Activated naive CD4-positive, alpha-beta T cell treated with anti-CD3 and anti-CD28 coated beads, Interleukin-2, amount 50 U/mL, for 24 hours (primary cell): ENCODE measurements around the gene CUEDC1.
"Not testable (repeated sequence)": the region's sequence is repeated elsewhere in the genome, so short reads cannot be mapped to it uniquely, and the experiment has no call there.

Experiments used
- H3K27ac Mint-ChIP-seq: one replicate; pipeline ENCODE4 v1.8.0; 2021; ENCODE audit warnings: mild to moderate bottlenecking, mixed read lengths
- H3K27me3 Mint-ChIP-seq: one replicate; pipeline ENCODE4 v1.8.0; 2021; ENCODE audit warnings: mixed read lengths
- H3K36me3 Mint-ChIP-seq: one replicate; pipeline ENCODE4 v1.8.0; 2021; ENCODE audit warnings: mixed read lengths
- H3K4me1 Mint-ChIP-seq: one replicate; pipeline ENCODE4 v1.8.0; 2021; ENCODE audit warnings: mixed read lengths
- H3K4me3 Mint-ChIP-seq: one replicate; pipeline ENCODE4 v1.8.0; 2021; ENCODE audit warnings: mild to moderate bottlenecking, mixed read lengths
- H3K9me3 Mint-ChIP-seq: one replicate; pipeline ENCODE4 v1.8.0; 2021; ENCODE audit warnings: mixed read lengths

CUEDC1 gene

GRCh38 chr17:57939797-57940196, 15.4 kb downstream of the CUEDC1 start:
- Mint-ChIP-seq H3K36me3 (no peaks in the 10 kb centered on the region), H3K27ac (no peak overlapping the region), H3K4me1 (peaks cover 19% of the 10 kb centered on the region), H3K9me3 (no peaks in the 10 kb centered on the region), H3K4me3 (no peak overlapping the region), H3K27me3 (no peaks in the 10 kb centered on the region)

- Mint-ChIP-seq H3K27me3 (no peaks in the 10 kb centered on the region), H3K4me1 (peaks cover 19% of the 10 kb centered on the region)
These were observed 17.1 kb downstream of the CUEDC1 start for GRCh38 chr17:57938061-57938502.

GRCh38 chr17:57937492-57937891, 17.7 kb downstream of the CUEDC1 start:
- no peaks in the 10 kb centered on the region for H3K9me3 Mint-ChIP-seq
- H3K4me3 Mint-ChIP-seq: no peak overlapping the region
- H3K4me1 Mint-ChIP-seq: peaks cover 19% of the 10 kb centered on the region
- no peaks in the 10 kb centered on the region for H3K27me3 Mint-ChIP-seq
- no peaks in the 10 kb centered on the region for H3K36me3 Mint-ChIP-seq
- no peak overlapping the region for H3K27ac Mint-ChIP-seq

More at GRCh38 chr17:57938061-57938502, 17.1 kb downstream of the CUEDC1 start:
- Mint-ChIP-seq H3K36me3 (no peaks in the 10 kb centered on the region), H3K9me3 (no peaks in the 10 kb centered on the region), H3K27ac (no peak overlapping the region), H3K4me3 (no peak overlapping the region)

- Mint-ChIP-seq H3K27me3 (no peaks in the 10 kb centered on the region), H3K4me1 (peaks cover 16% of the 10 kb centered on the region), H3K27ac (no peak overlapping the region)
These were observed 19.1 kb downstream of the CUEDC1 start for GRCh38 chr17:57935833-57936807.

GRCh38 chr17:57931488-57932137, 23.6 kb downstream of the CUEDC1 start:
- Mint-ChIP-seq H3K36me3 (no peaks in the 10 kb centered on the region), H3K27ac (no peak overlapping the region), H3K9me3 (no peaks in the 10 kb centered on the region), H3K4me3 (no peak overlapping the region), H3K27me3 (peaks cover 1% of the 10 kb centered on the region), H3K4me1 (no peaks in the 10 kb centered on the region)

More at GRCh38 chr17:57935833-57936807, 19.1 kb downstream of the CUEDC1 start:
- no peaks in the 10 kb centered on the region for H3K9me3 Mint-ChIP-seq
- H3K36me3 Mint-ChIP-seq: no peaks in the 10 kb centered on the region
- H3K4me3 Mint-ChIP-seq: no peak overlapping the region

GRCh38 chr17:57930239-57930638, 25.0 kb downstream of the CUEDC1 start:
- no peaks in the 10 kb centered on the region for H3K36me3 Mint-ChIP-seq
- H3K27me3 Mint-ChIP-seq: peaks cover 1% of the 10 kb centered on the region

GRCh38 chr17:57929386-57929785, 25.8 kb downstream of the CUEDC1 start:
- H3K27ac Mint-ChIP-seq: no peak overlapping the region
- no peak overlapping the region for H3K4me3 Mint-ChIP-seq
- peaks cover 1% of the 10 kb centered on the region for H3K27me3 Mint-ChIP-seq
- H3K9me3 Mint-ChIP-seq: no peaks in the 10 kb centered on the region
- no peaks in the 10 kb centered on the region for H3K4me1 Mint-ChIP-seq
- no peaks in the 10 kb centered on the region for H3K36me3 Mint-ChIP-seq

More at GRCh38 chr17:57930239-57930638, 25.0 kb downstream of the CUEDC1 start:
- Mint-ChIP-seq H3K9me3 (no peaks in the 10 kb centered on the region), H3K4me3 (no peak overlapping the region), H3K27ac (no peak overlapping the region), H3K4me1 (no peaks in the 10 kb centered on the region)

- no peak overlapping the region for H3K4me3 Mint-ChIP-seq
- H3K4me1 Mint-ChIP-seq: no peaks in the 10 kb centered on the region
- H3K27ac Mint-ChIP-seq: no peak overlapping the region
- peaks cover 1% of the 10 kb centered on the region for H3K27me3 Mint-ChIP-seq
- no peaks in the 10 kb centered on the region for H3K9me3 Mint-ChIP-seq
- H3K36me3 Mint-ChIP-seq: no peaks in the 10 kb centered on the region
These were observed 26.3 kb downstream of the CUEDC1 start for GRCh38 chr17:57928928-57929327.

- Mint-ChIP-seq H3K9me3 (no peaks in the 10 kb centered on the region), H3K36me3 (no peaks in the 10 kb centered on the region), H3K4me1 (no peaks in the 10 kb centered on the region), H3K27ac (no peak overlapping the region), H3K4me3 (no peak overlapping the region), H3K27me3 (peaks cover 1% of the 10 kb centered on the region)
These were observed 28.0 kb downstream of the CUEDC1 start for GRCh38 chr17:57927048-57927723.

GRCh38 chr17:57926723-57927047, 28.5 kb downstream of the CUEDC1 start:
- Mint-ChIP-seq H3K4me1 (no peaks in the 10 kb centered on the region), H3K27me3 (peaks cover 1% of the 10 kb centered on the region), H3K4me3 (no peak overlapping the region), H3K9me3 (no peaks in the 10 kb centered on the region), H3K36me3 (no peaks in the 10 kb centered on the region), H3K27ac (no peak overlapping the region)

- H3K9me3 Mint-ChIP-seq: no peaks in the 10 kb centered on the region
- H3K27ac Mint-ChIP-seq: no peak overlapping the region
- H3K27me3 Mint-ChIP-seq: peaks cover 1% of the 10 kb centered on the region
- no peak overlapping the region for H3K4me3 Mint-ChIP-seq
- H3K36me3 Mint-ChIP-seq: no peaks in the 10 kb centered on the region
- H3K4me1 Mint-ChIP-seq: no peaks in the 10 kb centered on the region
These were observed 29.7 kb downstream of the CUEDC1 start for GRCh38 chr17:57925361-57925990.

- H3K9me3 Mint-ChIP-seq: no peaks in the 10 kb centered on the region
These were observed 30.5 kb downstream of the CUEDC1 start for GRCh38 chr17:57924677-57925076.

GRCh38 chr17:57923182-57923872, 31.9 kb downstream of the CUEDC1 start:
- H3K27me3 Mint-ChIP-seq: peaks cover 1% of the 10 kb centered on the region
- H3K27ac Mint-ChIP-seq: no peak overlapping the region
- no peaks in the 10 kb centered on the region for H3K36me3 Mint-ChIP-seq

More at GRCh38 chr17:57924677-57925076, 30.5 kb downstream of the CUEDC1 start:
- no peak overlapping the region for H3K27ac Mint-ChIP-seq
- H3K4me1 Mint-ChIP-seq: no peaks in the 10 kb centered on the region
- H3K36me3 Mint-ChIP-seq: no peaks in the 10 kb centered on the region
- no peak overlapping the region for H3K4me3 Mint-ChIP-seq
- peaks cover 1% of the 10 kb centered on the region for H3K27me3 Mint-ChIP-seq

GRCh38 chr17:57922745-57923144, 32.5 kb downstream of the CUEDC1 start:
- H3K36me3 Mint-ChIP-seq, H3K27ac Mint-ChIP-seq, H3K4me1 Mint-ChIP-seq, H3K9me3 Mint-ChIP-seq, H3K4me3 Mint-ChIP-seq, H3K27me3 Mint-ChIP-seq: not testable (repeated sequence)

More at GRCh38 chr17:57923182-57923872, 31.9 kb downstream of the CUEDC1 start:
- H3K4me1 Mint-ChIP-seq: no peaks in the 10 kb centered on the region
- H3K4me3 Mint-ChIP-seq: no peak overlapping the region
- no peaks in the 10 kb centered on the region for H3K9me3 Mint-ChIP-seq
